K562 (cell line): ENCODE data around the gene SETD1B. TPM values are rescaled to one million over a fixed set of nuclear protein-coding genes. Genes with fewer than 3 reads are reported as not detected.

Experiments
- ARID3B ChIP-seq: fragments of 250-450 bp; sonication (Bioruptor Pico); IDR thresholded peaks from 2 replicates; pipeline ENCODE4 v1.4.0; 2020; ENCODE audit warnings: borderline replicate concordance
- CGGBP1 ChIP-seq: fragments of 250-450 bp; sonication (Bioruptor Pico); IDR thresholded peaks from 2 replicates; pipeline ENCODE4 v1.9.0; 2021; ENCODE audit warnings: mild to moderate bottlenecking
- CTBP1 ChIP-seq: fragments of 450-650 bp; IDR thresholded peaks from 2 replicates; pipeline ENCODE4 v1.6.1; 2016; ENCODE audit warnings: borderline replicate concordance
- CXXC5 ChIP-seq: fragments of 250-450 bp; sonication (Bioruptor Pico); IDR thresholded peaks from 2 replicates; pipeline ENCODE4 v1.8.0; 2022; ENCODE audit warnings: inconsistent platforms, mild to moderate bottlenecking, moderate library complexity
- ELF4 ChIP-seq: fragments of 450-650 bp; formaldehyde crosslinking; IDR thresholded peaks from 2 replicates; pipeline ENCODE4 v1.4.0; 2022; ENCODE audit warnings: missing genetic modification characterization
- EWSR1 ChIP-seq: fragments of 450-650 bp; IDR thresholded peaks from 2 replicates; pipeline ENCODE4 v1.6.1; 2018; ENCODE audit warnings: borderline replicate concordance, mild to moderate bottlenecking, low read depth, moderate library complexity; ENCODE audit not compliant: partially characterized antibody
- FOSL1 ChIP-seq: fragments of 200-800 bp; sonication (Bioruptor generic); conservative IDR thresholded peaks from 2 replicates; pipeline ENCODE4 v1.6.1; 2016; ENCODE audit warnings: missing genetic modification characterization, missing compliant biosample characterization
- GATAD2B ChIP-seq: fragments of 450-650 bp; IDR thresholded peaks from 2 replicates; pipeline ENCODE4 v1.6.1; 2017; ENCODE audit warnings: mild to moderate bottlenecking, borderline replicate concordance
- HMGXB4 ChIP-seq: sonication (generic); formaldehyde crosslinking; IDR thresholded peaks from 2 replicates; pipeline ENCODE4 v1.8.1; 2023; ENCODE audit warnings: mild to moderate bottlenecking, missing genetic modification reagents
- HSF4 ChIP-seq: fragments of 250-450 bp; sonication (Bioruptor Pico); IDR thresholded peaks from 2 replicates; pipeline ENCODE4 v2.1.2; 2022; ENCODE audit warnings: mild to moderate bottlenecking, moderate library complexity, borderline replicate concordance
- LCOR ChIP-seq: sonication (generic); formaldehyde crosslinking; IDR thresholded peaks from 2 replicates; pipeline ENCODE4 v1.8.0; 2022; ENCODE audit warnings: mild to moderate bottlenecking, missing genetic modification reagents
- MAFF ChIP-seq: IDR thresholded peaks from 2 replicates; pipeline ENCODE4 v1.6.1; 2012; ENCODE audit warnings: low read length, improper control_type of control experiment
- MECOM ChIP-seq: fragments of 250-450 bp; sonication (Bioruptor Pico); IDR thresholded peaks from 2 replicates; pipeline ENCODE4 v1.8.0; 2022; ENCODE audit warnings: inconsistent platforms
- MNT ChIP-seq, 2 experiments: fragments of 450-650 bp; conservative IDR thresholded peaks; 2 replicates each; pipeline ENCODE4 v1.6.1; 2017; ENCODE audit warnings: mild to moderate bottlenecking in 2 of 2, moderate library complexity in 2 of 2
- MXD1 ChIP-seq: fragments of 250-450 bp; sonication (Bioruptor Pico); IDR thresholded peaks from 2 replicates; pipeline ENCODE4 v1.8.0; 2021; ENCODE audit warnings: borderline replicate concordance, mild to moderate bottlenecking, moderate library complexity; ENCODE audit not compliant: poor library complexity, severe bottlenecking
- MXI1 ChIP-seq: IDR thresholded peaks from 2 replicates; pipeline ENCODE4 v1.6.1; 2011; ENCODE audit warnings: low read depth, mild to moderate bottlenecking, improper control_type of control experiment, low read length
- NBN ChIP-seq: fragments of 450-650 bp; IDR thresholded peaks from 2 replicates; pipeline ENCODE4 v1.6.1; 2016; ENCODE audit warnings: low read depth, mild to moderate bottlenecking
- PML ChIP-seq: IDR thresholded peaks from 2 replicates; pipeline ENCODE4 v1.6.1; 2012; ENCODE audit warnings: low read length, inconsistent platforms
- POLR2B ChIP-seq: fragments of 450-650 bp; IDR thresholded peaks from 2 replicates; pipeline ENCODE4 v1.6.1; 2018; ENCODE audit warnings: low read depth; ENCODE audit not compliant: partially characterized antibody
- PYGO2 ChIP-seq: fragments of 450-650 bp; IDR thresholded peaks from 2 replicates; pipeline ENCODE4 v1.6.1; 2016; ENCODE audit warnings: mild to moderate bottlenecking, missing genetic modification characterization, moderate library complexity, missing compliant biosample characterization
- WHSC1 ChIP-seq: IDR thresholded peaks from one replicate; pipeline ENCODE4 v1.6.1; 2012; ENCODE audit warnings: low read length, control low read depth, inconsistent platforms
- ZFP36 ChIP-seq: fragments of 150-350 bp; IDR thresholded peaks from 2 replicates; pipeline ENCODE4 v1.6.1; 2018; ENCODE audit warnings: low read length, low read depth; ENCODE audit not compliant: partially characterized antibody
- ZNF584 ChIP-seq: fragments of 200-800 bp; sonication (Bioruptor generic); IDR thresholded peaks from 2 replicates; pipeline ENCODE4 v1.6.1; 2016; ENCODE audit warnings: low read depth, mild to moderate bottlenecking, missing genetic modification characterization, missing compliant biosample characterization
- ZNF668 ChIP-seq: fragments of 250-450 bp; sonication (Bioruptor Pico); IDR thresholded peaks from 2 replicates; pipeline ENCODE4 v1.8.0; 2022; ENCODE audit warnings: mild to moderate bottlenecking, inconsistent platforms
- polyA plus RNA-seq, 8 experiments: library from polyadenylated mRNA; depleted of rRNA in 4 of 8; stranded (reverse) in 5 of 8; unstranded in 3 of 8; fragments of >200 nt; fragmentation: Nextera tagmentation in 2 of 8; fragmentation: Illumina TruSeq in 1 of 8; extraction: Ambion mirVana in 2 of 8; extraction: Trizol in 1 of 8; gene quantifications; 2 replicates each; pipeline versions ENCODE4 v1.2.1 to v1.2.3, GENCODE V29; 2011 to 2014; ENCODE audit warnings: inconsistent platforms in 1 of 8, missing spikeins in 1 of 8
- total RNA-seq, 7 experiments: library from RNA; depleted of rRNA in 6 of 7; stranded (reverse); fragments of >200 nt in 6 of 7; fragmentation: Illumina TruSeq in 2 of 7; extraction: Trizol in 2 of 7; gene quantifications; 2 replicates each; pipeline versions ENCODE4 v1.2.1 to v1.2.3, GENCODE V29; 2011 to 2021; ENCODE audit warnings: low replicate concordance in 1 of 7

Gene SETD1B
- total and polyA plus RNA-seq, 9 of the 15 experiments (the other 6 are each of a cell fraction or from before 2014, with no cell fraction given), result 0.48 to 26.6 (median 2.3) TPM

GRCh38 chr12:121793838-121794533, 9.8 kb upstream of the SETD1B start (continued):
- TF ChIP-seq ZNF668 (CRISPR knock-in tag), result no peak
- TF ChIP-seq MAFF, result no peak
- peak; percentile 7 for TF ChIP-seq ZFP36
- peak; percentile 91 for TF ChIP-seq LCOR (CRISPR knock-in tag)
- TF ChIP-seq GATAD2B, result peak; percentile 82
- peak; percentile 69 to 83 for TF ChIP-seq MNT (conservative IDR thresholded peaks at IDR 0.05)
- TF ChIP-seq MXI1, result 0 out of 2 replicates have a peak, but pooled peaks have one; percentile 36
- TF ChIP-seq WHSC1, result no peak
- TF ChIP-seq MXD1 (CRISPR knock-in tag), result no peak
- no peak for TF ChIP-seq PYGO2 (tag)
- no peak for TF ChIP-seq ELF4
- TF ChIP-seq CGGBP1 (CRISPR knock-in tag), result no peak
- peak; percentile 98 for TF ChIP-seq HMGXB4 (CRISPR knock-in tag)
- TF ChIP-seq PML, result 0 out of 2 replicates have a peak, but pooled peaks have one; percentile 4
- TF ChIP-seq MECOM (CRISPR knock-in tag), result no peak
- no peak for TF ChIP-seq ZNF584 (CRISPR knock-in tag)
- TF ChIP-seq POLR2B, result no peak
- TF ChIP-seq ARID3B (CRISPR knock-in tag), result no peak
- peak; percentile 40; the same call in 1 of the 2 replicates for TF ChIP-seq FOSL1 (tag)
- no peak for TF ChIP-seq EWSR1
- peak; percentile 85 for TF ChIP-seq CTBP1
- TF ChIP-seq NBN, result 0 out of 2 replicates have a peak, but pooled peaks have one; percentile 37
- no peak for TF ChIP-seq HSF4 (CRISPR knock-in tag)
- TF ChIP-seq CXXC5, result peak; percentile 96
